Liver (tissue), 9 donors: ENCODE results near the gene OPHN1. TPM values are rescaled to one million over a fixed set of nuclear protein-coding genes. Genes with fewer than 3 reads are reported as not detected.

Experiments
- DNase-seq: peaks from one replicate; pipeline ENCODE4 v3.0.0-alpha.2; 2017; ENCODE audit warnings: low spot score
- H3K27ac ChIP-seq, 2 donors: one replicate each; pipeline ENCODE4 v1.7.0; 2013; ENCODE audit warnings: inconsistent platforms in 2 of 2, low read length in 2 of 2, control low read depth in 1 of 2, low read depth in 1 of 2, mild to moderate bottlenecking in 1 of 2
- H3K27me3 ChIP-seq, 4 donors: one replicate each; pipeline versions ENCODE4 v1.6.1 to v1.7.0; 2013; ENCODE audit warnings: low read length in 3 of 4, inconsistent platforms in 1 of 4, mild to moderate bottlenecking in 1 of 4, moderate library complexity in 1 of 4; ENCODE audit not compliant: control insufficient read depth in 4 of 4, insufficient read depth in 4 of 4
- H3K36me3 ChIP-seq, 4 donors: one replicate each; pipeline versions ENCODE4 v1.6.1 to v1.7.0; 2013; ENCODE audit warnings: low read length in 3 of 4, mild to moderate bottlenecking in 3 of 4, low read depth in 1 of 4, moderate library complexity in 1 of 4; ENCODE audit not compliant: control insufficient read depth in 4 of 4, insufficient read depth in 3 of 4
- H3K4me1 ChIP-seq, 4 donors: one replicate each; pipeline versions ENCODE4 v1.6.1 to v1.7.0; 2013; ENCODE audit warnings: low read length in 3 of 4, mild to moderate bottlenecking in 3 of 4, moderate library complexity in 1 of 4; ENCODE audit not compliant: control insufficient read depth in 4 of 4, insufficient read depth in 4 of 4
- H3K4me3 ChIP-seq, 3 donors: one replicate each; pipeline versions ENCODE4 v1.6.1 to v1.7.0; 2013; ENCODE audit warnings: low read length in 3 of 3, control low read depth in 1 of 3, low read depth in 1 of 3, mild to moderate bottlenecking in 1 of 3
- H3K9ac ChIP-seq, 2 donors: one replicate each; pipeline ENCODE4 v1.7.0; 2013; ENCODE audit warnings: low read length in 2 of 2, mild to moderate bottlenecking in 2 of 2, moderate library complexity in 2 of 2, control low read depth in 1 of 2, low read depth in 1 of 2
- H3K9me3 ChIP-seq, 4 donors: one replicate each; pipeline versions ENCODE4 v1.6.1 to v1.7.0; 2013; ENCODE audit warnings: low read length in 3 of 4; ENCODE audit not compliant: control insufficient read depth in 4 of 4
- EGR1 ChIP-seq, 2 donors: IDR thresholded peaks; 2 replicates each; pipeline ENCODE4 v1.6.1; 2016 to 2018; ENCODE audit warnings: antibody characterized with exemption in 2 of 2, low read depth in 2 of 2
- FOXA1 ChIP-seq: IDR thresholded peaks from 2 replicates; pipeline ENCODE4 v1.6.1; 2016; ENCODE audit warnings: antibody characterized with exemption
- FOXA2 ChIP-seq: IDR thresholded peaks from 2 replicates; pipeline ENCODE4 v1.6.1; 2016; ENCODE audit warnings: antibody characterized with exemption
- GABPA ChIP-seq, 2 donors: IDR thresholded peaks in 1 of 2; conservative IDR thresholded peaks in 1 of 2; 2 replicates each; pipeline ENCODE4 v1.6.1; 2016; ENCODE audit warnings: antibody characterized with exemption in 2 of 2, mild to moderate bottlenecking in 1 of 2, moderate library complexity in 1 of 2
- HNF4A ChIP-seq, 2 donors: conservative IDR thresholded peaks; 2 replicates each; pipeline ENCODE4 v1.6.1; 2016; ENCODE audit warnings: antibody characterized with exemption in 2 of 2, mild to moderate bottlenecking in 2 of 2
- HNF4G ChIP-seq: IDR thresholded peaks from 2 replicates; pipeline ENCODE4 v1.6.1; 2016; ENCODE audit warnings: antibody characterized with exemption
- JUND ChIP-seq, 2 donors: IDR thresholded peaks; 2 replicates each; pipeline ENCODE4 v1.6.1; 2016; ENCODE audit warnings: antibody characterized with exemption in 2 of 2
- NR2F2 ChIP-seq: IDR thresholded peaks from 2 replicates; pipeline ENCODE4 v1.6.1; 2016; ENCODE audit warnings: antibody characterized with exemption
- RAD21 ChIP-seq, 2 donors: IDR thresholded peaks; 2 replicates each; pipeline ENCODE4 v1.6.1; 2016; ENCODE audit warnings: antibody characterized with exemption in 2 of 2, mild to moderate bottlenecking in 2 of 2
- RXRA ChIP-seq, 2 donors: IDR thresholded peaks; 2 replicates each; pipeline ENCODE4 v1.6.1; 2017 to 2018; ENCODE audit warnings: antibody characterized with exemption in 2 of 2, mild to moderate bottlenecking in 1 of 2
- SP1 ChIP-seq: IDR thresholded peaks from 2 replicates; pipeline ENCODE4 v1.6.1; 2018; ENCODE audit warnings: antibody characterized with exemption, mild to moderate bottlenecking
- TAF1 ChIP-seq: conservative IDR thresholded peaks from 2 replicates; pipeline ENCODE4 v1.6.1; 2016; ENCODE audit warnings: antibody characterized with exemption, mild to moderate bottlenecking
- YY1 ChIP-seq: IDR thresholded peaks from 2 replicates; pipeline ENCODE4 v1.6.1; 2016; ENCODE audit warnings: antibody characterized with exemption, mild to moderate bottlenecking
- WGBS: extraction: QIAGEN DNeasy Blood & Tissue Kit; methylation state at CpG from one replicate; pipeline ENCODE4 v1.1.7; 2013; 5-methylcytosine and 5-hydroxymethylcytosine counted together
- polyA plus RNA-seq, 2 donors: library from polyadenylated mRNA; stranded (reverse) in 1 of 2; unstranded in 1 of 2; fragments of 200-250 nt in 1 of 2; fragments of >200 nt in 1 of 2; fragmentation: Nextera tagmentation in 1 of 2; extraction: Ambion mirVana in 1 of 2; gene quantifications; one replicate each; pipeline versions ENCODE4 v1.2.1 to v1.2.3, GENCODE V29; 2013 to 2015
- total RNA-seq, 2 donors: library from RNA; depleted of rRNA; stranded (reverse); fragments of >200 nt; gene quantifications; one replicate each; pipeline ENCODE4 v1.2.3, GENCODE V29; 2014
- TF ChIP-seq, protein P1 (sequence below): IDR thresholded peaks from 2 replicates; pipeline ENCODE4 v1.6.1; 2016; ENCODE audit warnings: antibody characterized with exemption, mild to moderate bottlenecking
- TF ChIP-seq, protein P2 (sequence below): IDR thresholded peaks from 2 replicates; pipeline ENCODE4 v1.6.1; 2016; ENCODE audit warnings: antibody characterized with exemption
- TF ChIP-seq, protein P3 (sequence below): IDR thresholded peaks from 2 replicates; pipeline ENCODE4 v1.6.1; 2016; ENCODE audit warnings: antibody characterized with exemption
- TF ChIP-seq, protein P4 (sequence below): fragments of 150-350 bp; IDR thresholded peaks from 2 replicates; pipeline ENCODE4 v1.5.1; 2017; ENCODE audit warnings: improper control_type of control experiment, low read depth, low read length; ENCODE audit not compliant: missing input control
- TF ChIP-seq, protein P5 (sequence below): IDR thresholded peaks from 2 replicates; pipeline ENCODE4 v1.6.1; 2016; ENCODE audit warnings: antibody characterized with exemption
- donor health status: healthy.
- donor health status: healthy.
- donor health status: healthy.
- donor health status: healthy.
- donor health status: healthy.

The OPHN1 gene
- total and polyA plus RNA-seq, 4 donors = 0.17 to 1.2 (median 0.60) TPM

DNA sequence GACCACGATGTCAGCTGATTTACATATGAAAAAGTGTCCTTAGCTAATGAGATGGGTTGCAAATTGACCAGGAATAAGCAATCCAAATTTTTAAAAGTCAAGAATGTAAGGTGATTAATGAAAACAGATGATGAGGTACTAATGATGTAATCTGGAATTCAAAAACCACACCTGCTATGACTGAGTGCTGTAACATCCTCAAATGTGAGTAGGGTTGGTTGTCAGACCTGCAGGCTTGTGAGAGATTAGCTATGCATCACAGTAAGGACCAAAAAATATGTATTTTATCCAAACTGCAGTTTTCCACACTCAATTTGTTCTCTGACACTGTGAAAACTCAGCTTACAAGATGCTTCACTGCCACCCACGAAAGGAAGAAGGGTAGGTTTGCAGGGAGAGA, 242.5 kb downstream of the OPHN1 start:
- WGBS = 90% methylated on average over 2 of the region's 2 CpGs
- Histone ChIP-seq H3K36me3 (no peaks in the 10 kb centered on the region), H3K27ac (no peak overlapping the region), H3K4me1 (no peaks in the 10 kb centered on the region), H3K9ac (no peak overlapping the region), H3K27me3 (no peaks in the 10 kb centered on the region), H3K4me3 (no peak overlapping the region), H3K9me3 (no peaks in the 10 kb centered on the region)
- no peak for TF ChIP-seq EGR1 (IDR thresholded peaks at IDR 0.05; ENCODE audit: low read depth in 2 of 2)
- no peak for TF ChIP-seq SP1
- no peak for TF ChIP-seq FOXA2
- TF ChIP-seq, protein P1, sequence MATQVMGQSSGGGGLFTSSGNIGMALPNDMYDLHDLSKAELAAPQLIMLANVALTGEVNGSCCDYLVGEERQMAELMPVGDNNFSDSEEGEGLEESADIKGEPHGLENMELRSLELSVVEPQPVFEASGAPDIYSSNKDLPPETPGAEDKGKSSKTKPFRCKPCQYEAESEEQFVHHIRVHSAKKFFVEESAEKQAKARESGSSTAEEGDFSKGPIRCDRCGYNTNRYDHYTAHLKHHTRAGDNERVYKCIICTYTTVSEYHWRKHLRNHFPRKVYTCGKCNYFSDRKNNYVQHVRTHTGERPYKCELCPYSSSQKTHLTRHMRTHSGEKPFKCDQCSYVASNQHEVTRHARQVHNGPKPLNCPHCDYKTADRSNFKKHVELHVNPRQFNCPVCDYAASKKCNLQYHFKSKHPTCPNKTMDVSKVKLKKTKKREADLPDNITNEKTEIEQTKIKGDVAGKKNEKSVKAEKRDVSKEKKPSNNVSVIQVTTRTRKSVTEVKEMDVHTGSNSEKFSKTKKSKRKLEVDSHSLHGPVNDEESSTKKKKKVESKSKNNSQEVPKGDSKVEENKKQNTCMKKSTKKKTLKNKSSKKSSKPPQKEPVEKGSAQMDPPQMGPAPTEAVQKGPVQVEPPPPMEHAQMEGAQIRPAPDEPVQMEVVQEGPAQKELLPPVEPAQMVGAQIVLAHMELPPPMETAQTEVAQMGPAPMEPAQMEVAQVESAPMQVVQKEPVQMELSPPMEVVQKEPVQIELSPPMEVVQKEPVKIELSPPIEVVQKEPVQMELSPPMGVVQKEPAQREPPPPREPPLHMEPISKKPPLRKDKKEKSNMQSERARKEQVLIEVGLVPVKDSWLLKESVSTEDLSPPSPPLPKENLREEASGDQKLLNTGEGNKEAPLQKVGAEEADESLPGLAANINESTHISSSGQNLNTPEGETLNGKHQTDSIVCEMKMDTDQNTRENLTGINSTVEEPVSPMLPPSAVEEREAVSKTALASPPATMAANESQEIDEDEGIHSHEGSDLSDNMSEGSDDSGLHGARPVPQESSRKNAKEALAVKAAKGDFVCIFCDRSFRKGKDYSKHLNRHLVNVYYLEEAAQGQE = no peak
- no peak for DNase-seq

DNA sequence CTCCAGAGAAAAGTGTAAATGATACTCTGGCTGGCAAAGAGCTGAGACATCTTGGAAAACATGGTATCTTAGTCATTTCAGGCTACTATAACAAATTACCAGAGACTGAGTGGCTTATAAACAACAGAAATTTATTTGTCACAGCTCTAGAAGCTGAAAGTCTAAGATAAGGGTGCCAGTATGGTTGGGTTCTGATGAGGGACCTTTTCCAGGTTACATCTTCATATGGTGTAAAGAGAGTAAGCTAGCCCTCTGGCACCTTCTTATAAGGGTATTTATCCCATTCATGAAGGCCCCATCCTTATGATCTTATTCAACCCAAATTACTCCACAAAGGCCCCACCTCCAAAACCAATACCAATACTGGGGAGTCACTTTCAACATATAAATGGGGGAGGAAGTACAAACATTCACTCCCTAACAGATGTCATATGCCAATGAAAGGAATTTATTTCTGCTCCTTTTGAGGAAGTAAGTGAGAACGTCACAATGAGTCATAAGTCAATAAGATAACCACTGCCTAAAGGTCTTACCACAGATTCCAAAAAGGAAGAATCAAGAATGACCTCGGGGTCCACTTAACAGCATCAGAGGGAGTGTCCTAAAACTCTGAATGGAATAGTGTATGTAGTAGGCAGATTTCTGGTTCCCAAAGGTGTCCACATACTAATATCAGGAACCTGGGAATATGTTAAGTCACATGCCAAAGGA, 246.6 kb downstream of the OPHN1 start:
- TF ChIP-seq NR2F2 = no peak
- no peak for TF ChIP-seq RAD21 (IDR thresholded peaks at IDR 0.05)
- TF ChIP-seq YY1 = no peak
- TF ChIP-seq JUND (IDR thresholded peaks at IDR 0.05) = no peak
- TF ChIP-seq, protein P2, sequence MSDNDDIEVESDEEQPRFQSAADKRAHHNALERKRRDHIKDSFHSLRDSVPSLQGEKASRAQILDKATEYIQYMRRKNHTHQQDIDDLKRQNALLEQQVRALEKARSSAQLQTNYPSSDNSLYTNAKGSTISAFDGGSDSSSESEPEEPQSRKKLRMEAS = no peak
- TF ChIP-seq, protein P1 = no peak
- no peak for TF ChIP-seq FOXA1
- TF ChIP-seq, protein P3, sequence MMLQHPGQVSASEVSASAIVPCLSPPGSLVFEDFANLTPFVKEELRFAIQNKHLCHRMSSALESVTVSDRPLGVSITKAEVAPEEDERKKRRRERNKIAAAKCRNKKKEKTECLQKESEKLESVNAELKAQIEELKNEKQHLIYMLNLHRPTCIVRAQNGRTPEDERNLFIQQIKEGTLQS = no peak
- no peak for TF ChIP-seq HNF4G
- TF ChIP-seq TAF1 = no peak
- TF ChIP-seq, protein P4, sequence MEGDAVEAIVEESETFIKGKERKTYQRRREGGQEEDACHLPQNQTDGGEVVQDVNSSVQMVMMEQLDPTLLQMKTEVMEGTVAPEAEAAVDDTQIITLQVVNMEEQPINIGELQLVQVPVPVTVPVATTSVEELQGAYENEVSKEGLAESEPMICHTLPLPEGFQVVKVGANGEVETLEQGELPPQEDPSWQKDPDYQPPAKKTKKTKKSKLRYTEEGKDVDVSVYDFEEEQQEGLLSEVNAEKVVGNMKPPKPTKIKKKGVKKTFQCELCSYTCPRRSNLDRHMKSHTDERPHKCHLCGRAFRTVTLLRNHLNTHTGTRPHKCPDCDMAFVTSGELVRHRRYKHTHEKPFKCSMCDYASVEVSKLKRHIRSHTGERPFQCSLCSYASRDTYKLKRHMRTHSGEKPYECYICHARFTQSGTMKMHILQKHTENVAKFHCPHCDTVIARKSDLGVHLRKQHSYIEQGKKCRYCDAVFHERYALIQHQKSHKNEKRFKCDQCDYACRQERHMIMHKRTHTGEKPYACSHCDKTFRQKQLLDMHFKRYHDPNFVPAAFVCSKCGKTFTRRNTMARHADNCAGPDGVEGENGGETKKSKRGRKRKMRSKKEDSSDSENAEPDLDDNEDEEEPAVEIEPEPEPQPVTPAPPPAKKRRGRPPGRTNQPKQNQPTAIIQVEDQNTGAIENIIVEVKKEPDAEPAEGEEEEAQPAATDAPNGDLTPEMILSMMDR = no peak
- no peak for TF ChIP-seq EGR1 (IDR thresholded peaks at IDR 0.05; ENCODE audit: low read depth in 2 of 2)
- TF ChIP-seq HNF4A (conservative IDR thresholded peaks at IDR 0.05) = no peak
- TF ChIP-seq SP1 = no peak
- TF ChIP-seq GABPA (IDR thresholded peaks at IDR 0.05 in 1 of 2, conservative IDR thresholded peaks at IDR 0.05 in 1 of 2) = no peak
- no peak for TF ChIP-seq RXRA (IDR thresholded peaks at IDR 0.05)
- no peak for TF ChIP-seq FOXA2
- TF ChIP-seq, protein P5, sequence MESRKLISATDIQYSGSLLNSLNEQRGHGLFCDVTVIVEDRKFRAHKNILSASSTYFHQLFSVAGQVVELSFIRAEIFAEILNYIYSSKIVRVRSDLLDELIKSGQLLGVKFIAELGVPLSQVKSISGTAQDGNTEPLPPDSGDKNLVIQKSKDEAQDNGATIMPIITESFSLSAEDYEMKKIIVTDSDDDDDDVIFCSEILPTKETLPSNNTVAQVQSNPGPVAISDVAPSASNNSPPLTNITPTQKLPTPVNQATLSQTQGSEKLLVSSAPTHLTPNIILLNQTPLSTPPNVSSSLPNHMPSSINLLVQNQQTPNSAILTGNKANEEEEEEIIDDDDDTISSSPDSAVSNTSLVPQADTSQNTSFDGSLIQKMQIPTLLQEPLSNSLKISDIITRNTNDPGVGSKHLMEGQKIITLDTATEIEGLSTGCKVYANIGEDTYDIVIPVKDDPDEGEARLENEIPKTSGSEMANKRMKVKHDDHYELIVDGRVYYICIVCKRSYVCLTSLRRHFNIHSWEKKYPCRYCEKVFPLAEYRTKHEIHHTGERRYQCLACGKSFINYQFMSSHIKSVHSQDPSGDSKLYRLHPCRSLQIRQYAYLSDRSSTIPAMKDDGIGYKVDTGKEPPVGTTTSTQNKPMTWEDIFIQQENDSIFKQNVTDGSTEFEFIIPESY = no peak
- no peaks in the 10 kb centered on the region for H3K9me3 ChIP-seq
- no peak for DNase-seq
- WGBS = 55% methylated on average over 2 of the region's 2 CpGs
- H3K27me3 ChIP-seq = no peaks in the 10 kb centered on the region
- no peak overlapping the region for H3K4me3 ChIP-seq
- H3K36me3 ChIP-seq = no peaks in the 10 kb centered on the region
- H3K9ac ChIP-seq = no peak overlapping the region
- no peaks in the 10 kb centered on the region for H3K4me1 ChIP-seq
- no peak overlapping the region for H3K27ac ChIP-seq
